Mesodermal cell (in vitro differentiated cells): ENCODE measurements around the gene PTPRE.

Experiments used
- H3K27ac ChIP-seq: 2 replicates; pipeline ENCODE4 v1.7.0; 2013; ENCODE audit warnings: mild to moderate bottlenecking, low read depth, low read length, moderate library complexity; ENCODE audit not compliant: severe bottlenecking
- H3K36me3 ChIP-seq: 2 replicates; pipeline ENCODE4 v1.7.1; 2013; ENCODE audit warnings: mild to moderate bottlenecking, low read length, moderate library complexity; ENCODE audit not compliant: control insufficient read depth, insufficient read depth
- H3K4me1 ChIP-seq: one replicate; pipeline ENCODE4 v1.7.1; 2013; ENCODE audit warnings: mild to moderate bottlenecking, low read length; ENCODE audit not compliant: insufficient read depth, control insufficient read depth, poor library complexity, severe bottlenecking
- H3K4me3 ChIP-seq: 2 replicates; pipeline ENCODE4 v1.7.0; 2013; ENCODE audit warnings: low read length, control low read depth, mild to moderate bottlenecking; ENCODE audit not compliant: insufficient read depth, poor library complexity, severe bottlenecking; ENCODE audit errors: extremely low read depth
- H3K9me3 ChIP-seq: 2 replicates; pipeline ENCODE4 v1.7.1; 2013; ENCODE audit warnings: mild to moderate bottlenecking, low read length, moderate library complexity; ENCODE audit not compliant: control insufficient read depth
- WGBS, 2 experiments: methylation state at CpG; one replicate each; pipeline ENCODE4 v1.1.5; 2013; ENCODE audit warnings: missing lambda C conversion rate in 2 of 2; ENCODE audit not compliant: insufficient coverage in 2 of 2; 5-methylcytosine and 5-hydroxymethylcytosine counted together

Gene PTPRE

GRCh38 chr10:127919418-127920271, 12.7 kb downstream of the PTPRE start:
- WGBS, 2 experiments: 85 to 86% methylated on average over 9 to 10 of the region's 12 CpGs
- Histone ChIP-seq H3K4me3 (no peak overlapping the region), H3K27ac (no peak overlapping the region), H3K4me1 (peaks cover 30% of the 10 kb centered on the region), H3K36me3 (no peaks in the 10 kb centered on the region), H3K9me3 (no peaks in the 10 kb centered on the region)

- Histone ChIP-seq H3K9me3 (no peaks in the 10 kb centered on the region), H3K4me1 (peaks cover 38% of the 10 kb centered on the region), H3K36me3 (no peaks in the 10 kb centered on the region), H3K27ac (no peak overlapping the region), H3K4me3 (no peak overlapping the region)
- WGBS, 2 experiments: 88 to 90% methylated on average over 10 to 11 of the region's 11 CpGs
These were observed 13.6 kb downstream of the PTPRE start for GRCh38 chr10:127920306-127921074.

- 92 to 95% methylated on average over 11 of the region's 11 CpGs for WGBS, 2 experiments
- H3K4me1 ChIP-seq: peaks cover 43% of the 10 kb centered on the region
- no peak overlapping the region for H3K27ac ChIP-seq
These were observed 14.3 kb downstream of the PTPRE start for GRCh38 chr10:127921075-127921752.

GRCh38 chr10:127921753-127922145, 14.8 kb downstream of the PTPRE start:
- no peak overlapping the region for H3K27ac ChIP-seq

More at GRCh38 chr10:127921075-127921752, 14.3 kb downstream of the PTPRE start:
- H3K4me3 ChIP-seq: no peak overlapping the region
- H3K9me3 ChIP-seq: no peaks in the 10 kb centered on the region
- H3K36me3 ChIP-seq: no peaks in the 10 kb centered on the region

GRCh38 chr10:127922206-127922605, 15.3 kb downstream of the PTPRE start:
- 90 to 100% methylated on average over 8 to 9 of the region's 9 CpGs for WGBS, 2 experiments
- no peak overlapping the region for H3K4me3 ChIP-seq
- no peaks in the 10 kb centered on the region for H3K9me3 ChIP-seq
- peaks cover 50% of the 10 kb centered on the region for H3K4me1 ChIP-seq
- peak overlapping the region; percentile 75 for H3K27ac ChIP-seq
- no peaks in the 10 kb centered on the region for H3K36me3 ChIP-seq

More at GRCh38 chr10:127921753-127922145, 14.8 kb downstream of the PTPRE start:
- H3K36me3 ChIP-seq: no peaks in the 10 kb centered on the region
- H3K4me3 ChIP-seq: no peak overlapping the region
- WGBS, 2 experiments: 96 to 100% methylated on average over 2 of the region's 2 CpGs
- no peaks in the 10 kb centered on the region for H3K9me3 ChIP-seq
- peaks cover 47% of the 10 kb centered on the region for H3K4me1 ChIP-seq

- H3K4me1 ChIP-seq: peaks cover 55% of the 10 kb centered on the region
- no peaks in the 10 kb centered on the region for H3K36me3 ChIP-seq
- no peaks in the 10 kb centered on the region for H3K9me3 ChIP-seq
- 89 to 93% methylated on average over 12 of the region's 12 CpGs for WGBS, 2 experiments
- no peak overlapping the region for H3K4me3 ChIP-seq
- H3K27ac ChIP-seq: peak overlapping the region; percentile 86
These were observed 15.9 kb downstream of the PTPRE start for GRCh38 chr10:127922675-127923366.

GRCh38 chr10:127923646-127924045, 16.7 kb downstream of the PTPRE start:
- H3K27ac ChIP-seq: peak overlapping the region; percentile 86
- WGBS, 2 experiments: no CpG with 5 or more reads among the region's 1 CpG
- peaks cover 60% of the 10 kb centered on the region for H3K4me1 ChIP-seq
- no peaks in the 10 kb centered on the region for H3K9me3 ChIP-seq
- H3K36me3 ChIP-seq: no peaks in the 10 kb centered on the region
- H3K4me3 ChIP-seq: no peak overlapping the region

DNA sequence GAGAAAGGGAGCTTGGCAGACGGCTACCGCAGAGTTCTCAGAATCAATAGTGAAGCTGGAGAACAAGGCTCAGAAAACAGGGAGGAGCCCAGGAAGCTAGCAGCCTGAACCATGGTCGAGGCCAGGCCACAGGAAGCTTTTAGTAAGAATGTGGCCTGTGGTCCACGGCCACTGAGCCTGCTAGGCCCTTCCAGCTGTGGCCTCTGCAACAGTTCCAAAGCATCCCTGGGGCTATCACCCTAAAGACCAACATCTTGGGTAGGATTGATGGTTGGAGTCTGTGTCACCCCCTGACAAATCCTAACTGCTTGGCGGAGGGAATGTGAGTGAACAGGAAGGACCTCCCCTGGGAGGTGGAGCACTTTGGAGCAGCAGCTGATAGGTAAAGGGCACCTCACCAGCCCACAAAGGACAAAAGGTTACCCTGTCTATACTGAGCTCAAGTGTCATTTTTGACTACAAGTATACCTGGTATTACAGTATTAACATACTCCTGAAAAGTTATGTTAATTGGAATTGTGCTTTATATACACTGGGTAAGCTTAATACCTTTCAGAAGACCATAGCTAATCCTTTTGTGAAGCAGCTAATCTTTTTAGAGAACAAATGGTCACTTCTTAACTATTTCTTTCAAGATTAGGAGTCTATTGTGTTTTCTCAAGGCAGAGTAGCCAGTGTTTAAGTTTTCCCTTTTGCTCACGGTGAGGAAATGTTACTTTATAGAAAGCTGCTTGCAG, 18.7 kb downstream of the PTPRE start:
- H3K4me3 ChIP-seq: no peak overlapping the region
- H3K36me3 ChIP-seq: no peaks in the 10 kb centered on the region
- 98 to 100% methylated on average over 3 to 4 of the region's 6 CpGs for WGBS, 2 experiments
- H3K27ac ChIP-seq: peak overlapping the region; percentile 11
- H3K4me1 ChIP-seq: peaks cover 61% of the 10 kb centered on the region
- peaks cover 3% of the 10 kb centered on the region for H3K9me3 ChIP-seq

GRCh38 chr10:127926455-127926854, 19.6 kb downstream of the PTPRE start:
- Histone ChIP-seq H3K4me3 (no peak overlapping the region), H3K4me1 (peaks cover 61% of the 10 kb centered on the region), H3K36me3 (peaks cover 2% of the 10 kb centered on the region), H3K9me3 (peaks cover 3% of the 10 kb centered on the region), H3K27ac (peak overlapping the region; percentile 45)
- WGBS, 2 experiments: 84 to 96% methylated on average over 7 to 8 of the region's 8 CpGs
